ENCODE data around the gene TINCR. TPM values are rescaled to one million over a fixed set of nuclear protein-coding genes. Genes with fewer than 3 reads are reported as not detected.

The TINCR gene
- total RNA-seq, 2 experiments from 2014 or later: 0.74 to 1.6 TPM

DNA sequence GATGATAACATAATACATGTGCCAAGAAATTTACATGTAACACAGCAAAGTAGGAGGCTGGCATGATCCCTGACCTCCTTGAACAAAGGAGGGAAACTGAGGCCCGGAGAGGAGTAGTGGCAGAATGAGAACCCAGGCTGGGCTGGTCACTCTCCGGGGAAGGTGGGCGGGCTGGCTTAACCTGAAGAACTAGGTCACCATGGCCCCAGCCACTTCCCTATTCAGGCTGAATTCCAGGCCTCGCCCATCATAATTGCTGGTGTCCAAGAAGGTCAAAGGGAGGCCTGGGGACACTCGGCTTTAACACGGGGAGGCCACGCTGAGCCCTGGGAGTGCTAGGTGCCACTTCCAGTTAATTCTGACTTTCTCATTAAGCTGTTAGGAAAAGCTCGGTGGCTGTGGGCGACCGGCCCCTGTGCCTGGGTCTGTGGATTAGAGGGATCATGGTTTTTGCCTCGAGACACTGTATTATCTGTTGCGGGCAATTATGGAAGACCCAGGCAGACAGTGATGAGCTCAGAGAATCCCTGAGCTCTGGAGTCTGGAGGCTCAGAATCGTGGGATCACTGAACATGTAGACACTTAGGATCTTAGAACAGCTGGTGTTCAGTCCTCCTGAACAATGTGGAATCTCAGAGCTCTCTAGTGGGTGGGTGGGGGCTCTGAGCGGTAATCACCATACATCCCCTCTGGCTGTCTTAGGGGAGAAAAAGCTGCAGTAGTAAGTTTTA is 5.0 kb upstream of the TINCR start:
- DNase-seq: no peak
- intact Hi-C loops (cut with DNase I, micrococcal nuclease): no loop called here
- Histone ChIP-seq H3K36me3 (ENCODE audit: insufficient read depth, low read length) (no peaks in the 10 kb centered on the region), H3K27me3 (ENCODE audit: control insufficient read depth in 1 of 2, insufficient read depth in 2 of 2, low read length in 2 of 2) (peaks cover 4 to 5% of the 10 kb centered on the region in 2 experiments), H3K9me3 (ENCODE audit: control insufficient read depth in 1 of 2, insufficient read depth in 1 of 2, low read length in 2 of 2) (peaks cover 0 to 4% of the 10 kb centered on the region in 2 experiments), H3K27ac (ENCODE audit: low read depth in 1 of 2, low read length in 2 of 2) (no peak overlapping the region), H3K4me3 (ENCODE audit: low read length) (no peak overlapping the region), H3K4me1 (ENCODE audit: insufficient read depth, low read length) (peaks cover 4% of the 10 kb centered on the region)
- Mint-ChIP-seq H3K27ac (no peak overlapping the region), H3K27me3 (peaks cover 4% of the 10 kb centered on the region), H3K9me3 (no peaks in the 10 kb centered on the region), H3K4me3 (no peak overlapping the region), H3K36me3 (ENCODE audit: low read depth) (no peaks in the 10 kb centered on the region), H3K4me1 (ENCODE audit: low read depth) (peaks cover 1% of the 10 kb centered on the region)
- CTCF ChIA-PET: no interaction called here
- ATAC-seq (ENCODE audit: poor library complexity): no peak
- POLR2A ChIA-PET: no interaction called here
- TF ChIP-seq CTCF (IDR thresholded peaks at IDR 0.05): no peak

- Mint-ChIP-seq H3K4me3 (no peak overlapping the region), H3K27me3 (peaks cover 4% of the 10 kb centered on the region), H3K4me1 (ENCODE audit: low read depth) (no peaks in the 10 kb centered on the region), H3K9me3 (no peaks in the 10 kb centered on the region), H3K36me3 (ENCODE audit: low read depth) (no peaks in the 10 kb centered on the region), H3K27ac (no peak overlapping the region)
- H3K27ac ChIP-seq (ENCODE audit: low read depth in 1 of 2, low read length in 2 of 2): no peak overlapping the region
- POLR2A ChIA-PET: no interaction called here
- no peak for DNase-seq
- no peaks in the 10 kb centered on the region for H3K36me3 ChIP-seq (ENCODE audit: insufficient read depth, low read length)
- H3K4me3 ChIP-seq (ENCODE audit: low read length): no peak overlapping the region
- no peak for TF ChIP-seq CTCF (IDR thresholded peaks at IDR 0.05)
- H3K9me3 ChIP-seq (ENCODE audit: control insufficient read depth in 1 of 2, insufficient read depth in 1 of 2, low read length in 2 of 2): peaks cover 0 to 4% of the 10 kb centered on the region in 2 experiments
- H3K27me3 ChIP-seq (ENCODE audit: control insufficient read depth in 1 of 2, insufficient read depth in 2 of 2, low read length in 2 of 2): peaks cover 7 to 11% of the 10 kb centered on the region in 2 experiments
- intact Hi-C loops (cut with DNase I, micrococcal nuclease): no loop called here
- no peak for ATAC-seq (ENCODE audit: poor library complexity)
- H3K4me1 ChIP-seq (ENCODE audit: insufficient read depth, low read length): peaks cover 4% of the 10 kb centered on the region
- CTCF ChIA-PET: no interaction called here
Measured at GRCh38 chr19:5571777-5572176, 4.0 kb upstream of the TINCR start.

GRCh38 chr19:5567970-5568407 is 236 bp upstream of the TINCR start:
- Mint-ChIP-seq H3K4me1 (ENCODE audit: low read depth) (no peaks in the 10 kb centered on the region), H3K9me3 (no peaks in the 10 kb centered on the region), H3K4me3 (no peak overlapping the region), H3K27ac (no peak overlapping the region), H3K27me3 (peaks cover 13% of the 10 kb centered on the region), H3K36me3 (ENCODE audit: low read depth) (no peaks in the 10 kb centered on the region)
- H3K36me3 ChIP-seq (ENCODE audit: insufficient read depth, low read length): no peaks in the 10 kb centered on the region
- no peak for TF ChIP-seq CTCF (IDR thresholded peaks at IDR 0.05)
- peaks cover 4% of the 10 kb centered on the region for H3K4me1 ChIP-seq (ENCODE audit: insufficient read depth, low read length)
- H3K27me3 ChIP-seq (ENCODE audit: control insufficient read depth in 1 of 2, insufficient read depth in 2 of 2, low read length in 2 of 2): peaks cover 14 to 27% of the 10 kb centered on the region in 2 experiments
- ChIA-PET POLR2A (no interaction called here), CTCF (no interaction called here)
- ATAC-seq (ENCODE audit: poor library complexity): no peak
- no peak overlapping the region for H3K4me3 ChIP-seq (ENCODE audit: low read length)
- DNase-seq: no peak
- intact Hi-C loops (cut with DNase I, micrococcal nuclease): no loop called here
- H3K27ac ChIP-seq (ENCODE audit: low read depth in 1 of 2, low read length in 2 of 2): no peak overlapping the region
- peaks cover 0 to 18% of the 10 kb centered on the region in 2 experiments for H3K9me3 ChIP-seq (ENCODE audit: control insufficient read depth in 1 of 2, insufficient read depth in 1 of 2, low read length in 2 of 2)

Measured in CD4-positive, alpha-beta T cell (primary cell).